Suprapubic skin (tissue), 4 donors: ENCODE results near the gene BRCA2.

ENCODE experiments used
- CTCF ChIP-seq, 2 donors: fragments of 200-600 bp in 1 of 2; fragments of 450-650 bp in 1 of 2; sonication (generic) in 1 of 2; IDR thresholded peaks; one replicate each; pipeline ENCODE4 v1.5.1; 2016 to 2019; ENCODE audit warnings: antibody characterized with exemption in 2 of 2, mild to moderate bottlenecking in 1 of 2, moderate library complexity in 1 of 2
- EP300 ChIP-seq: sonication (generic); formaldehyde crosslinking; IDR thresholded peaks from one replicate; pipeline ENCODE4 v1.6.1; 2017; ENCODE audit warnings: antibody characterized with exemption
- POLR2A ChIP-seq, 2 donors: fragments of 450-650 bp; IDR thresholded peaks; one replicate each; pipeline ENCODE4 v1.6.1; 2017; ENCODE audit warnings: antibody characterized with exemption in 2 of 2, mild to moderate bottlenecking in 2 of 2, moderate library complexity in 2 of 2
- POLR2AphosphoS5 ChIP-seq, 3 donors: sonication (generic); formaldehyde crosslinking; IDR thresholded peaks; one replicate each; pipeline ENCODE4 v1.6.1; 2017; ENCODE audit warnings: antibody characterized with exemption in 3 of 3

GRCh38 chr13:32427852-32428580 is 112.7 kb downstream of the BRCA2 start, which contains the start of gene N4BP2L1:
- TF ChIP-seq POLR2A (IDR thresholded peaks at IDR 0.05) (peak; percentile 68 to 93), CTCF (IDR thresholded peaks at IDR 0.05) (no peak), EP300 (no peak), POLR2AphosphoS5 (IDR thresholded peaks at IDR 0.05) (peak; percentile 42 to 67 (median 65))
